H1 (cell line): ENCODE measurements around the gene ASCL2.

Experiments
- CEBPB ChIP-seq: IDR thresholded peaks from 2 replicates; pipeline ENCODE4 v1.6.1; 2012; ENCODE audit warnings: low read depth, low read length
- EZH2 ChIP-seq: fragments of 200-600 bp; sonication (generic); IDR thresholded peaks from 2 replicates; pipeline ENCODE4 v1.7.1; 2012; ENCODE audit warnings: low read depth, mild to moderate bottlenecking, moderate library complexity, low read length, inconsistent platforms; ENCODE audit not compliant: severe bottlenecking
- KDM1A ChIP-seq: fragments of 200-600, 300-600 bp; sonication (generic); IDR thresholded peaks from 2 replicates; pipeline ENCODE4 v1.7.1; 2016; ENCODE audit warnings: mild to moderate bottlenecking, low read length, borderline replicate concordance
- KDM5A ChIP-seq: fragments of 200-600 bp; IDR thresholded peaks from 2 replicates; pipeline ENCODE4 v1.7.1; 2012; ENCODE audit warnings: mild to moderate bottlenecking, low read length, inconsistent platforms, mixed read lengths
- POLR2A ChIP-seq, 2 experiments: IDR thresholded peaks; 1 replicate in 1 of 2; 2 replicates in 1 of 2; pipeline ENCODE4 v1.6.1; 2011; ENCODE audit warnings: low read depth in 2 of 2, low read length in 2 of 2, mild to moderate bottlenecking in 2 of 2; ENCODE audit errors: control extremely low read depth in 1 of 2
- SIN3A ChIP-seq, 2 experiments: IDR thresholded peaks in 1 of 2; conservative IDR thresholded peaks in 1 of 2; 2 replicates each; pipeline ENCODE4 v1.6.1; 2011 to 2012; ENCODE audit warnings: low read length in 2 of 2, improper control_type of control experiment in 1 of 2, low read depth in 1 of 2, mild to moderate bottlenecking in 1 of 2
- SIX5 ChIP-seq: IDR thresholded peaks from 2 replicates; pipeline ENCODE4 v1.6.1; 2011; ENCODE audit warnings: mild to moderate bottlenecking, low read depth, low read length
- TAF1 ChIP-seq: IDR thresholded peaks from 2 replicates; pipeline ENCODE4 v1.6.1; 2011; ENCODE audit warnings: mild to moderate bottlenecking, low read depth, low read length
- YY1 ChIP-seq: IDR thresholded peaks from 2 replicates; pipeline ENCODE4 v1.6.1; 2011; ENCODE audit warnings: low read depth, mild to moderate bottlenecking, low read length
- TF ChIP-seq, protein P1 (sequence below): IDR thresholded peaks from 2 replicates; pipeline ENCODE4 v1.6.1; 2012; ENCODE audit warnings: inconsistent platforms
- TF ChIP-seq, protein P2 (sequence below), 3 experiments: IDR thresholded peaks; 1 replicate in 2 of 3; 2 replicates in 1 of 3; pipeline versions ENCODE4 v1.5.1 to v1.6.1; 2011; ENCODE audit warnings: low read length in 3 of 3, mild to moderate bottlenecking in 3 of 3, inconsistent platforms in 2 of 3, low read depth in 1 of 3, moderate library complexity in 1 of 3; ENCODE audit not compliant: insufficient read depth in 1 of 3; ENCODE audit errors: control extremely low read depth in 1 of 3

- TF ChIP-seq POLR2A (IDR thresholded peaks at IDR 0.05; ENCODE audit: control extremely low read depth in 1 of 2, low read depth in 2 of 2, low read length in 2 of 2) (no peak), TAF1 (no peak), KDM5A (no peak), SIX5 (no peak), CEBPB (no peak), EZH2 (no peak), SIN3A (conservative IDR thresholded peaks at IDR 0.05 in 1 of 2, IDR thresholded peaks at IDR 0.05 in 1 of 2; ENCODE audit: low read depth in 1 of 2, low read length in 2 of 2) (no peak), KDM1A (no peak), YY1 (no peak)
- TF ChIP-seq, protein P1, sequence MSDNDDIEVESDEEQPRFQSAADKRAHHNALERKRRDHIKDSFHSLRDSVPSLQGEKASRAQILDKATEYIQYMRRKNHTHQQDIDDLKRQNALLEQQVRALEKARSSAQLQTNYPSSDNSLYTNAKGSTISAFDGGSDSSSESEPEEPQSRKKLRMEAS = no peak
- TF ChIP-seq, protein P2, sequence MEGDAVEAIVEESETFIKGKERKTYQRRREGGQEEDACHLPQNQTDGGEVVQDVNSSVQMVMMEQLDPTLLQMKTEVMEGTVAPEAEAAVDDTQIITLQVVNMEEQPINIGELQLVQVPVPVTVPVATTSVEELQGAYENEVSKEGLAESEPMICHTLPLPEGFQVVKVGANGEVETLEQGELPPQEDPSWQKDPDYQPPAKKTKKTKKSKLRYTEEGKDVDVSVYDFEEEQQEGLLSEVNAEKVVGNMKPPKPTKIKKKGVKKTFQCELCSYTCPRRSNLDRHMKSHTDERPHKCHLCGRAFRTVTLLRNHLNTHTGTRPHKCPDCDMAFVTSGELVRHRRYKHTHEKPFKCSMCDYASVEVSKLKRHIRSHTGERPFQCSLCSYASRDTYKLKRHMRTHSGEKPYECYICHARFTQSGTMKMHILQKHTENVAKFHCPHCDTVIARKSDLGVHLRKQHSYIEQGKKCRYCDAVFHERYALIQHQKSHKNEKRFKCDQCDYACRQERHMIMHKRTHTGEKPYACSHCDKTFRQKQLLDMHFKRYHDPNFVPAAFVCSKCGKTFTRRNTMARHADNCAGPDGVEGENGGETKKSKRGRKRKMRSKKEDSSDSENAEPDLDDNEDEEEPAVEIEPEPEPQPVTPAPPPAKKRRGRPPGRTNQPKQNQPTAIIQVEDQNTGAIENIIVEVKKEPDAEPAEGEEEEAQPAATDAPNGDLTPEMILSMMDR (IDR thresholded peaks at IDR 0.05; ENCODE audit: control extremely low read depth in 1 of 3, insufficient read depth in 1 of 3, low read depth in 1 of 3, low read length in 3 of 3) = no peak
Measured at GRCh38 chr11:2314136-2314524, 43.7 kb upstream of the ASCL2 start.
